NCI-H1436 treated with DMSO at 0.1 percent for 48 hours (cell line): Measurements from ENCODE around the gene S100A9.
"Not testable (repeated sequence)": the region's sequence is repeated elsewhere in the genome, so short reads cannot be mapped to it uniquely, and the experiment has no call there.

ENCODE experiments used
- DNase-seq: peaks from one replicate; lab custom pipeline; 2025; lab: John Stamatoyannopoulos, UW

The S100A9 gene

GRCh38 chr1:153357853-153358690 lies at the start of gene S100A9:
Gene S100A9, plus strand, starts transcription at chr1:153357854. Its CDS starts 430 bp downstream, at chr1:153358284.
- no peak for DNase-seq

- no peak for DNase-seq
Measured at GRCh38 chr1:153308540-153308939, 49.1 kb upstream of the S100A9 start.

GRCh38 chr1:153309441-153309840 lies 48.2 kb upstream of the S100A9 start:
- DNase-seq = no peak

GRCh38 chr1:153310526-153310925 lies 47.1 kb upstream of the S100A9 start:
- no peak for DNase-seq

GRCh38 chr1:153312570-153313186 lies 45.0 kb upstream of the S100A9 start, which contains the start of gene PGLYRP3:
Gene PGLYRP3, minus strand, starts transcription at chr1:153312952. Its CDS starts 2,287 bp downstream, at chr1:153310665.
- DNase-seq = no peak

- no peak for DNase-seq
Measured at GRCh38 chr1:153313288-153313687, 44.4 kb upstream of the S100A9 start.

GRCh38 chr1:153314388-153314787 lies 43.3 kb upstream of the S100A9 start:
- DNase-seq = not testable (repeated sequence)

- DNase-seq = not testable (repeated sequence)
Measured at GRCh38 chr1:153316013-153316412, 41.6 kb upstream of the S100A9 start.

- not testable (repeated sequence) for DNase-seq
Measured at GRCh38 chr1:153318145-153318544, 39.5 kb upstream of the S100A9 start.

GRCh38 chr1:153322568-153322967 lies 35.1 kb upstream of the S100A9 start:
- no peak for DNase-seq

GRCh38 chr1:153324912-153325311 lies 32.7 kb upstream of the S100A9 start:
- no peak for DNase-seq

GRCh38 chr1:153333902-153334301 lies 23.8 kb upstream of the S100A9 start:
- no peak for DNase-seq

- DNase-seq = no peak
Measured at GRCh38 chr1:153336650-153337049, 21.0 kb upstream of the S100A9 start.

- no peak for DNase-seq
Measured at GRCh38 chr1:153337980-153338853, 19.4 kb upstream of the S100A9 start.

GRCh38 chr1:153339802-153340201 lies 17.9 kb upstream of the S100A9 start:
- DNase-seq = no peak

- DNase-seq = no peak
Measured at GRCh38 chr1:153340356-153340755, 17.3 kb upstream of the S100A9 start.

GRCh38 chr1:153341431-153341934 lies 16.2 kb upstream of the S100A9 start:
- no peak for DNase-seq

GRCh38 chr1:153342178-153342577 lies 15.5 kb upstream of the S100A9 start:
- no peak for DNase-seq

GRCh38 chr1:153343040-153343681 lies 14.5 kb upstream of the S100A9 start:
- DNase-seq = no peak

- DNase-seq = no peak
Measured at GRCh38 chr1:153343811-153344717, 13.6 kb upstream of the S100A9 start.

- DNase-seq = no peak
Measured at GRCh38 chr1:153344718-153345025, 13.0 kb upstream of the S100A9 start.
